Gastroesophageal sphincter (tissue), 3 donors: Measurements from ENCODE around the gene PRELP.

Source experiments
- EP300 ChIP-seq: sonication (generic); formaldehyde crosslinking; IDR thresholded peaks from one replicate; pipeline ENCODE4 v1.6.1; 2017; ENCODE audit warnings: antibody characterized with exemption, mild to moderate bottlenecking
- POLR2A ChIP-seq, 2 donors: fragments of 450-650 bp; IDR thresholded peaks; one replicate each; pipeline ENCODE4 v1.6.1; 2017; ENCODE audit warnings: antibody characterized with exemption in 2 of 2, mild to moderate bottlenecking in 2 of 2, moderate library complexity in 1 of 2
- POLR2AphosphoS5 ChIP-seq: sonication (generic); formaldehyde crosslinking; IDR thresholded peaks from one replicate; pipeline ENCODE4 v1.6.1; 2017; ENCODE audit warnings: antibody characterized with exemption
- TF ChIP-seq, protein P1 (sequence below), 4 experiments: fragments of 200-600 bp in 2 of 4; fragments of 450-650 bp in 2 of 4; sonication (generic) in 1 of 4; IDR thresholded peaks; one replicate each; pipeline ENCODE4 v1.5.1; 2017 to 2019; ENCODE audit warnings: antibody characterized with exemption in 4 of 4, mild to moderate bottlenecking in 2 of 4, moderate library complexity in 2 of 4

DNA sequence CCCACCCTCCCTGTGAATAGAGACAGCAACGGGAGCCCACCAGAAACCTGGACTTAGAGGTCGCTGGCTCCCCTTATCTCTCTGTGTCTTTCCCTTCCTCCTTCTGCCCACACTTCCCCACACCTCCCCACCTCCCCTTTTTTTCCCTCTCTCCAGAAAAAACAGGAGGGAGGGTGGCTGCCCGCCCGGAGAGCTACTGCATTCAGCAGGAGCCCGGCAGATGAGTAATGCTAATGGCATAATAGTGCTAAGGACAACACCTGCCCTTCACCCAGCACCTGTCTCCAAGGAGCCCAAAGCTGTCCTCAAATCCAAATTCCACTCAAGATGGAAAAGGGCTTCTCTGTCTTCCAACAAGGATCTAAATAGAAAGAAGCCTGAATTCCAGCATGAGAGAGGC lies 11.4 kb upstream of the PRELP start:
- TF ChIP-seq, protein P1, sequence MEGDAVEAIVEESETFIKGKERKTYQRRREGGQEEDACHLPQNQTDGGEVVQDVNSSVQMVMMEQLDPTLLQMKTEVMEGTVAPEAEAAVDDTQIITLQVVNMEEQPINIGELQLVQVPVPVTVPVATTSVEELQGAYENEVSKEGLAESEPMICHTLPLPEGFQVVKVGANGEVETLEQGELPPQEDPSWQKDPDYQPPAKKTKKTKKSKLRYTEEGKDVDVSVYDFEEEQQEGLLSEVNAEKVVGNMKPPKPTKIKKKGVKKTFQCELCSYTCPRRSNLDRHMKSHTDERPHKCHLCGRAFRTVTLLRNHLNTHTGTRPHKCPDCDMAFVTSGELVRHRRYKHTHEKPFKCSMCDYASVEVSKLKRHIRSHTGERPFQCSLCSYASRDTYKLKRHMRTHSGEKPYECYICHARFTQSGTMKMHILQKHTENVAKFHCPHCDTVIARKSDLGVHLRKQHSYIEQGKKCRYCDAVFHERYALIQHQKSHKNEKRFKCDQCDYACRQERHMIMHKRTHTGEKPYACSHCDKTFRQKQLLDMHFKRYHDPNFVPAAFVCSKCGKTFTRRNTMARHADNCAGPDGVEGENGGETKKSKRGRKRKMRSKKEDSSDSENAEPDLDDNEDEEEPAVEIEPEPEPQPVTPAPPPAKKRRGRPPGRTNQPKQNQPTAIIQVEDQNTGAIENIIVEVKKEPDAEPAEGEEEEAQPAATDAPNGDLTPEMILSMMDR (IDR thresholded peaks at IDR 0.05): no peak
- TF ChIP-seq EP300 (no peak), POLR2A (IDR thresholded peaks at IDR 0.05) (no peak), POLR2AphosphoS5 (no peak)
